Endometrial microvascular endothelial cells (primary cell): Measurements from ENCODE around the gene GPC2. TPM values are rescaled to one million over a fixed set of nuclear protein-coding genes. Genes with fewer than 3 reads are reported as not detected.
"Not testable (repeated sequence)": the region's sequence is repeated elsewhere in the genome, so short reads cannot be mapped to it uniquely, and the experiment has no call there.

ENCODE experiments used
- in situ Hi-C: cut with HindIII; loops from 2 replicates; pipeline ENCODE4 v1.10.0; 2017; ENCODE audit warnings: low sequenced_read_pairs, low pct_unique_long_range_greater_than_20kb; ENCODE audit errors: inconsistent ontology term
- total RNA-seq: library from RNA; depleted of rRNA; stranded (reverse); fragments of >200 nt; gene quantifications from one replicate; pipeline ENCODE4 v1.2.3, GENCODE V29; 2015; ENCODE audit errors: inconsistent ontology term

The GPC2 gene
- total RNA-seq, 1 donor from 2014 or later, result 0.09 TPM

- in situ Hi-C loops, result no loop called here
These were observed 46.4 kb downstream of the GPC2 start for GRCh38 chr7:100130608-100131453.

DNA sequence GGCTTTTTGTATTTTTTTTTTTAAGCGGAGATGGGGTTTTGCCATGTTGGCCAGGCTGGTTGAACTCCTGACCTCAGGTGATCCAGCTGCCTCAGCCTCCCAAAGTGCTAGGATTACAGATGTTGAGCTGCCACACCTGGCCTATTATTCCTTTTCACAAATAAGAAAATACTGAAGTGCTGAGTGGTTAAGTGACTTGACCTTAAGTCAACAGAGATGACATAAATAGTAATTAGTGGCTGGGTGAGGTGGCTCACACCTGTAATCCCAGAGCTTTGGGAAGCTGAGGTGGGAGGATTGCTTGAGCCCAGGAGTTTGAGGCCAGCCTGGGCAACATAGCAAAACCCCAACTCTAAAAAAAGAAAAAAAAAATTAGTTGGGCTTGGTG is 47.0 kb downstream of the GPC2 start:
- in situ Hi-C loops, result not testable (repeated sequence)

DNA sequence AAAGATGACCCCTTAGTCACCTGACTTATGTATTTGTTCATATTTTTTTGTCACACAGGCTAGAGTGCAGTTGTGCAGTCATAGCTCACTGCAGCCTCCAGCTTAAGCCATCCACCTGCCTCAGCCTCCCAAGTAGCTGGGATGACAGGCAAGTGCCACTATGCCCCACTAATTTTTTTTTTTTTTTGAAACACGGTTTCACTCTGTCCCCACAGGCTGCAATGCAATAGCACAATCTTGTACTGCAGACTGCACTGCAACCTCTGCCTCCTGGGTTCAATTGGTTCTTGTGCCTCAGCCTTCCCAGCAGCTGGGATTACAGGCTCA is 48.6 kb downstream of the GPC2 start:
- in situ Hi-C loops, result no loop called here

- in situ Hi-C loops, result no loop called here
These were observed 49.1 kb downstream of the GPC2 start for GRCh38 chr7:100127866-100128636.

- in situ Hi-C loops, result no loop called here
These were observed 50.0 kb downstream of the GPC2 start, which contains the start of gene MBLAC1 for GRCh38 chr7:100126931-100127865. Gene MBLAC1 (plus strand): TSS chr7:100126967. CDS start chr7:100127396, 429 bp downstream.

GRCh38 chr7:100126239-100126930 is 50.8 kb downstream of the GPC2 start:
- in situ Hi-C loops, result no loop called here

- in situ Hi-C loops, result no loop called here
These were observed 52.6 kb downstream of the GPC2 start for GRCh38 chr7:100124301-100125230.

- in situ Hi-C loops, result no loop called here
These were observed 54.6 kb downstream of the GPC2 start for GRCh38 chr7:100122568-100122967.

- in situ Hi-C loops, result no loop called here
These were observed 55.1 kb downstream of the GPC2 start for GRCh38 chr7:100122067-100122466.

DNA sequence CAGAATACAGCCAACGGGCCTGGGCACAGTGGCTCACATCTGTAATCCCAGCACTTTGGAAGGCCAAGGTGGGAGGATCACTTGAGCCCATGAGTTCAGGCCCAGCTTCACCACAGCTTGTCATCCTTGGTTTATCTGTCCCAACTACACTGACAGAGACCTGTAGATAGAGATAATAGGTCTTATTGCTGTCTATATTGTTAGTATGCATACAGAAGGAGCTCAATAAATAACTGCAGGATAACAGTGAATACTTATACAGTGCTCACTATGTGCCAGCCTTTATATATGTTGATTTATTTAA is 56.5 kb downstream of the GPC2 start:
- in situ Hi-C loops, result no loop called here

DNA sequence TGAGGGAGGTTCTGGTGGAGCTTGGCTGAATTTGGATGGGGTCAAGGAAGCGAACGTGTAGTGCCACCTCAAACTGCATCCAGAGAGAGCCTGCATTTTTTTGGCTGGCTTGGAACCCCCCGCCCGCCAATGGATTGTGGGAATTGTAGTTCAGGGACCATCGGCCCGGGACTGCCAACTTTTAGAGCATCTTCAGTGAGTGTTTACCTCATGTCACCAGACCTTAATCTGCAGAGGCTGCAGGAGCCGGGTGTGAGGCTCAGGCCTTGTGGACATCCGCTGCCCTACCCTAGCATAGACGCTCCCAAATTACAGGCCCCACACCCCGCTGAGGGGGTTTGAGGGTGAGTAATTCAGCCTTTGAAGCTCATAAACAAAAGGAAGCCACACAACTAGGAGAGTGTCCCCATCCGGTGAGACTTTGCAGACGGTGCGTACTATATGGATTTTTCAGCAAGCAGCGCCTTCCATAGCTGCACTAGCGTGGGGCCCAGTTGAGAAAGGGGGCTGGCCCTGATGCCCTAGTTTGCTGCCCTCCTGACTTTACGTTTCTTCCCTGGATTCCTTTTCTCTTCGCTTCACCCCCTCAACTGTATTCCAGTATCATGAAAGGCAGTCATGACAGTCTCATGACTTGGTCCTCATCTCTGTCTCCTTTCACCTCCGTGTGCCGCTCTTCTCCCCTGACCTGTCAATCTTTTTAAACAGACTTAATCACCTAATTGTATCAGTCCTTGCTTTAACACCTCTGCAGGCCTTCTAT is 57.0 kb downstream of the GPC2 start:
- in situ Hi-C loops, result no loop called here

Other genes starting within 250 kb of the GPC2 start
- 2.0 TPM for gene GJC3, start 247.8 kb downstream of the GPC2 start, total RNA-seq
- not detected for gene AZGP1, start 201.3 kb downstream of the GPC2 start, total RNA-seq
- 13.8 TPM for gene ZKSCAN1, start 161.8 kb downstream of the GPC2 start, total RNA-seq
- gene ZSCAN21, start 127.6 kb downstream of the GPC2 start, total RNA-seq, result 6.0 TPM
- gene ZNF3, start 95.7 kb downstream of the GPC2 start, total RNA-seq, result 14.9 TPM
- gene COPS6, start 88.4 kb downstream of the GPC2 start, total RNA-seq, result 158 TPM
- gene MCM7, start 76.0 kb downstream of the GPC2 start, total RNA-seq, result 168 TPM
- 54.1 TPM for gene AP4M1, start 75.7 kb downstream of the GPC2 start, total RNA-seq
- 101 TPM for gene TAF6, start 58.0 kb downstream of the GPC2 start, total RNA-seq
- 28.3 TPM for gene CNPY4, start 57.7 kb downstream of the GPC2 start, total RNA-seq
- 5.1 TPM for gene MBLAC1, start 50.4 kb downstream of the GPC2 start, total RNA-seq
- gene LAMTOR4, start 28.5 kb downstream of the GPC2 start, total RNA-seq, result 170 TPM
- gene TRAPPC14, start 18.7 kb downstream of the GPC2 start, total RNA-seq, result 8.5 TPM
- 4.2 TPM for gene GAL3ST4, start 8.8 kb downstream of the GPC2 start, total RNA-seq
- not detected for gene STAG3, start 537 bp upstream of the GPC2 start, total RNA-seq
- not detected for gene PVRIG, start 42.6 kb upstream of the GPC2 start, total RNA-seq
- gene SPDYE3, start 130.3 kb upstream of the GPC2 start, total RNA-seq, result not detected
- 20.9 TPM for gene PILRB, start 180.7 kb upstream of the GPC2 start, total RNA-seq
- gene PILRA, start 196.1 kb upstream of the GPC2 start, total RNA-seq, result not detected